ENCODE data around the gene MAP3K4. TPM values are rescaled to one million over a fixed set of nuclear protein-coding genes. Genes with fewer than 3 reads are reported as not detected.

Gene MAP3K4
- polyA plus RNA-seq, 1 donor from 2014 or later = 31.0 TPM

GRCh38 chr6:161166677-161167076 lies 175.1 kb downstream of the MAP3K4 start (continued):
- TF ChIP-seq MXI1 (conservative IDR thresholded peaks at IDR 0.05; ENCODE audit: poor library complexity, severe bottlenecking) = no peak
- no peak for TF ChIP-seq EP300 (conservative IDR thresholded peaks at IDR 0.05; ENCODE audit: poor library complexity, severe bottlenecking)
